Erythroblast (primary cell): ENCODE measurements around the gene TOR3A.

Experiments used
- GATA1 ChIP-seq: IDR thresholded peaks from 2 replicates; pipeline ENCODE4 v1.6.1; 2011; ENCODE audit warnings: low read depth, mild to moderate bottlenecking, control low read depth, low read length, moderate library complexity
- POLR2A ChIP-seq: IDR thresholded peaks from 2 replicates; pipeline ENCODE4 v1.6.1; 2011; ENCODE audit warnings: mild to moderate bottlenecking, low read length

- TF ChIP-seq POLR2A, result no peak
- no peak for TF ChIP-seq GATA1
These were observed 61.5 kb downstream of the TOR3A start for GRCh38 chr1:179143322-179143721.
